Aorta (tissue), 5 donors: ENCODE data around the gene XXYLT1. TPM values are rescaled to one million over a fixed set of nuclear protein-coding genes. Genes with fewer than 3 reads are reported as not detected.
"Not testable (repeated sequence)": the region's sequence is repeated elsewhere in the genome, so short reads cannot be mapped to it uniquely, and the experiment has no call there.

Experiments used
- ATAC-seq: fragments of 200-7000 bp; cut with Tn5 transposase; one replicate; pipeline ENCODE4 v1.9.1; 2022; ENCODE audit warnings: moderate library complexity; ENCODE audit not compliant: low FRiP score
- DNase-seq, 2 donors: peaks; one replicate each; pipeline ENCODE4 v3.0.0-alpha.2; 2020
- H3K27ac ChIP-seq, 2 donors: one replicate each; pipeline ENCODE4 v1.5.1; 2013; ENCODE audit warnings: low read length in 2 of 2, mild to moderate bottlenecking in 2 of 2, moderate library complexity in 2 of 2, control low read depth in 1 of 2, inconsistent platforms in 1 of 2, low read depth in 1 of 2
- H3K27me3 ChIP-seq, 2 donors: one replicate each; pipeline ENCODE4 v1.6.1; 2013; ENCODE audit warnings: control low read depth in 1 of 2, low read length in 1 of 2, mild to moderate bottlenecking in 1 of 2, moderate library complexity in 1 of 2; ENCODE audit not compliant: insufficient read depth in 2 of 2, control insufficient read depth in 1 of 2
- H3K36me3 ChIP-seq, 2 donors: one replicate each; pipeline ENCODE4 v1.6.1; 2013; ENCODE audit warnings: control low read depth in 1 of 2, low read length in 1 of 2, mild to moderate bottlenecking in 1 of 2; ENCODE audit not compliant: insufficient read depth in 2 of 2, control insufficient read depth in 1 of 2
- H3K4me1 ChIP-seq, 2 donors: one replicate each; pipeline ENCODE4 v1.6.1; 2013; ENCODE audit warnings: low read length in 2 of 2, control low read depth in 1 of 2, mild to moderate bottlenecking in 1 of 2, moderate library complexity in 1 of 2; ENCODE audit not compliant: insufficient read depth in 2 of 2, control insufficient read depth in 1 of 2
- H3K4me3 ChIP-seq, 2 donors: one replicate each; pipeline ENCODE4 v1.5.1; 2013; ENCODE audit warnings: low read length in 2 of 2, control low read depth in 1 of 2, mild to moderate bottlenecking in 1 of 2
- H3K9me3 ChIP-seq: one replicate; pipeline ENCODE4 v1.6.1; 2013; ENCODE audit warnings: mild to moderate bottlenecking, low read length; ENCODE audit not compliant: control insufficient read depth
- WGBS, 2 donors: extraction: QIAGEN DNeasy Blood & Tissue Kit; methylation state at CpG; one replicate each; pipeline ENCODE4 v1.1.7; 2013; 5-methylcytosine and 5-hydroxymethylcytosine counted together
- intact Hi-C, 2 donors: fragments of 100-400 bp; cut with DNase I; formaldehyde crosslinking; loops; one replicate each; pipeline versions ENCODE4 v1.14.2 to v1.15.0; 2022
- polyA plus RNA-seq, 2 donors: library from polyadenylated mRNA; stranded (reverse); fragments of 200-250 nt; gene quantifications; one replicate each; pipeline ENCODE4 v1.2.3, GENCODE V29; 2013
- total RNA-seq, 2 donors: library from RNA; stranded (reverse); fragmentation: NEBNext Ultra II Directional; extraction: Animal tissue kit (Norgen Biotek cat#: 25700); gene quantifications; one replicate each; pipeline ENCODE4 v1.2.1, GENCODE V29; 2021
- donor health status: healthy with polysubstance abuse.
- donor health status: Bipolar disorder and iron deficiency.
- donor health status: DM: no; HTN: no; CAD: no.
- donor health status: DM: no; HTN: no; CAD: no.
- donor health status: DM: yes; HTN: yes; CAD: no.

Gene XXYLT1
- total and polyA plus RNA-seq, 4 donors = 2.3 to 15.0 (median 6.9) TPM

GRCh38 chr3:195095035-195095703, 175.8 kb downstream of the XXYLT1 start:
- Histone ChIP-seq H3K27ac (no peak overlapping the region), H3K9me3 (no peaks in the 10 kb centered on the region), H3K4me1 (no peaks in the 10 kb centered on the region), H3K27me3 (no peaks in the 10 kb centered on the region), H3K4me3 (no peak overlapping the region), H3K36me3 (no peaks in the 10 kb centered on the region)
- peak; percentile 26 to 66 for DNase-seq
- intact Hi-C loops = no loop called here
- 93 to 94% methylated on average over 19 of the region's 19 CpGs for WGBS, 2 donors
- ATAC-seq = peak; percentile 22

GRCh38 chr3:195094191-195094921, 176.6 kb downstream of the XXYLT1 start:
- DNase-seq (peak; percentile 43 to 73), ATAC-seq (peak; percentile 15)
- Histone ChIP-seq H3K27me3 (no peaks in the 10 kb centered on the region), H3K27ac (no peak overlapping the region), H3K9me3 (no peaks in the 10 kb centered on the region), H3K4me1 (no peaks in the 10 kb centered on the region), H3K4me3 (no peak overlapping the region), H3K36me3 (no peaks in the 10 kb centered on the region)
- intact Hi-C loops = no loop called here
- 94 to 95% methylated on average over 32 of the region's 32 CpGs for WGBS, 2 donors

GRCh38 chr3:195093731-195094130, 177.2 kb downstream of the XXYLT1 start:
- Histone ChIP-seq H3K27me3 (no peaks in the 10 kb centered on the region), H3K9me3 (no peaks in the 10 kb centered on the region), H3K27ac (no peak overlapping the region), H3K4me3 (no peak overlapping the region), H3K36me3 (no peaks in the 10 kb centered on the region), H3K4me1 (no peaks in the 10 kb centered on the region)
- peak; percentile 17 to 26 for DNase-seq
- no peak for ATAC-seq
- 93% methylated on average over 9 of the region's 9 CpGs for WGBS, 2 donors
- intact Hi-C loops = no loop called here

- H3K4me1 ChIP-seq, intact Hi-C loops, ATAC-seq, H3K27ac ChIP-seq, H3K27me3 ChIP-seq, H3K4me3 ChIP-seq, H3K36me3 ChIP-seq, H3K9me3 ChIP-seq: not testable (repeated sequence)
- peak; percentile 4 to 27 for DNase-seq
- 56 to 65% methylated on average over 18 to 23 of the region's 25 CpGs for WGBS, 2 donors
Observed at GRCh38 chr3:195087840-195088601, 182.9 kb downstream of the XXYLT1 start.

GRCh38 chr3:195087328-195087727, 183.6 kb downstream of the XXYLT1 start:
- no peak overlapping the region for H3K4me3 ChIP-seq
- intact Hi-C loops = no loop called here
- H3K36me3 ChIP-seq = no peaks in the 10 kb centered on the region
- peak; percentile 20 to 47 for DNase-seq
- 96 to 97% methylated on average over 7 of the region's 7 CpGs for WGBS, 2 donors
- H3K9me3 ChIP-seq = no peaks in the 10 kb centered on the region
- no peaks in the 10 kb centered on the region for H3K4me1 ChIP-seq
- no peak overlapping the region for H3K27ac ChIP-seq
- no peak for ATAC-seq
- no peaks in the 10 kb centered on the region for H3K27me3 ChIP-seq

- Histone ChIP-seq H3K9me3 (no peaks in the 10 kb centered on the region), H3K36me3 (no peaks in the 10 kb centered on the region), H3K4me1 (no peaks in the 10 kb centered on the region), H3K27ac (no peak overlapping the region), H3K27me3 (no peaks in the 10 kb centered on the region), H3K4me3 (no peak overlapping the region)
- WGBS, 2 donors = 95 to 99% methylated on average over 13 of the region's 13 CpGs
- DNase-seq (peak; percentile 41 to 43), ATAC-seq (no peak)
- intact Hi-C loops = no loop called here
Observed at GRCh38 chr3:195086885-195087284, 184.1 kb downstream of the XXYLT1 start.

- peak; percentile 22 to 49 for DNase-seq
- H3K4me3 ChIP-seq = no peak overlapping the region
- no peak for ATAC-seq
- WGBS, 2 donors = 96 to 97% methylated on average over 4 of the region's 4 CpGs
- no peaks in the 10 kb centered on the region for H3K4me1 ChIP-seq
- no peaks in the 10 kb centered on the region for H3K27me3 ChIP-seq
- H3K36me3 ChIP-seq = no peaks in the 10 kb centered on the region
- H3K9me3 ChIP-seq = no peaks in the 10 kb centered on the region
- intact Hi-C loops = no loop called here
- H3K27ac ChIP-seq = no peak overlapping the region
Observed at GRCh38 chr3:195086341-195086740, 184.6 kb downstream of the XXYLT1 start.

- 95 to 96% methylated on average over 21 of the region's 21 CpGs for WGBS, 2 donors
- ATAC-seq = no peak
- H3K4me1 ChIP-seq = no peaks in the 10 kb centered on the region
- no peaks in the 10 kb centered on the region for H3K9me3 ChIP-seq
- intact Hi-C loops = no loop called here
- peak; percentile 33 to 67 for DNase-seq
- H3K36me3 ChIP-seq = no peaks in the 10 kb centered on the region
- no peak overlapping the region for H3K4me3 ChIP-seq
- no peak overlapping the region for H3K27ac ChIP-seq
- H3K27me3 ChIP-seq = no peaks in the 10 kb centered on the region
Observed at GRCh38 chr3:195085356-195086130, 185.4 kb downstream of the XXYLT1 start.
